CD8-positive, alpha-beta memory T cell (primary cell): ENCODE measurements around the gene ZNF443. TPM values are rescaled to one million over a fixed set of nuclear protein-coding genes. Genes with fewer than 3 reads are reported as not detected.

Source experiments
- polyA plus RNA-seq: library from polyadenylated mRNA; unstranded; fragments of 300-500 nt; fragmentation: Illumina TruSeq; gene quantifications from one replicate; pipeline ENCODE4 v1.2.3, GENCODE V29; 2021
- total RNA-seq, 2 experiments: library from RNA; stranded (reverse); gene quantifications; one replicate each; pipeline ENCODE4 v1.2.3, GENCODE V29; 2021

The ZNF443 gene
- total and polyA plus RNA-seq, 3 experiments from 2014 or later, result 2.5 to 4.6 (median 4.2) TPM

Other genes starting within 250 kb of the ZNF443 start
- 10 to 100 TPM; 12.3 to 12.6 TPM for gene ZNF44, start 146.1 kb downstream of the ZNF443 start, total RNA-seq
- gene ZNF44, start 146.1 kb downstream of the ZNF443 start, polyA plus RNA-seq, result 27.8 TPM
- gene ZNF563, start 107.4 kb downstream of the ZNF443 start, total RNA-seq, result 1 to 10 TPM; 2.8 to 3.5 TPM
- 3.5 TPM for gene ZNF563, start 107.4 kb downstream of the ZNF443 start, polyA plus RNA-seq
- gene ZNF442, start 75.3 kb downstream of the ZNF443 start, total RNA-seq, result 1 to 10 TPM; 2.2 to 2.5 TPM
- gene ZNF442, start 75.3 kb downstream of the ZNF443 start, polyA plus RNA-seq, result 1.1 TPM
- gene ZNF799, start 39.8 kb downstream of the ZNF443 start, total RNA-seq, result 1 to 10 TPM; 3.6 TPM
- gene ZNF799, start 39.8 kb downstream of the ZNF443 start, polyA plus RNA-seq, result 7.2 TPM
- 1 to 10 TPM; 2.5 TPM for gene ZNF709, start 43.8 kb upstream of the ZNF443 start, total RNA-seq
- 1.1 TPM for gene ZNF709, start 43.8 kb upstream of the ZNF443 start, polyA plus RNA-seq
- gene ZNF564, start 110.5 kb upstream of the ZNF443 start, total RNA-seq, result 1 to 10 TPM; 7.4 to 8.0 TPM
- gene ZNF564, start 110.5 kb upstream of the ZNF443 start, polyA plus RNA-seq, result 16.7 TPM
- 1 to 10 TPM; 8.0 to 8.4 TPM for gene ZNF490, start 169.8 kb upstream of the ZNF443 start, total RNA-seq
- 6.9 TPM for gene ZNF490, start 169.8 kb upstream of the ZNF443 start, polyA plus RNA-seq
- gene ZNF791, start 169.9 kb upstream of the ZNF443 start, total RNA-seq, result 10 to 100 TPM; 23.6 to 23.8 TPM
- 21.3 TPM for gene ZNF791, start 169.9 kb upstream of the ZNF443 start, polyA plus RNA-seq
- gene MAN2B1, start 225.7 kb upstream of the ZNF443 start, total RNA-seq, result 10 to 100 TPM; 83.8 to 85.3 TPM
- 76.4 TPM for gene MAN2B1, start 225.7 kb upstream of the ZNF443 start, polyA plus RNA-seq
- 10 to 100 TPM; 18.8 to 19.9 TPM for gene WDR83, start 225.8 kb upstream of the ZNF443 start, total RNA-seq
- 13.1 TPM for gene WDR83, start 225.8 kb upstream of the ZNF443 start, polyA plus RNA-seq
- gene DHPS, start 240.9 kb upstream of the ZNF443 start, total RNA-seq, result 100 to 1,000 TPM; 113 to 116 TPM
- 91.8 TPM for gene DHPS, start 240.9 kb upstream of the ZNF443 start, polyA plus RNA-seq
- not detected for gene GNG14, start 247.0 kb upstream of the ZNF443 start, total RNA-seq
- gene GNG14, start 247.0 kb upstream of the ZNF443 start, polyA plus RNA-seq, result not detected